Stimulated activated CD4-positive, alpha-beta T cell treated with anti-CD3 and anti-CD28 coated beads, Interleukin-4, amount 100 ng/mL, for 24 hours (primary cell): Measurements from ENCODE around the gene MARCKSL1.

Experiments
- DNase-seq: peaks from one replicate; pipeline ENCODE4 v3.0.0-alpha.2; 2020

The MARCKSL1 gene

DNA sequence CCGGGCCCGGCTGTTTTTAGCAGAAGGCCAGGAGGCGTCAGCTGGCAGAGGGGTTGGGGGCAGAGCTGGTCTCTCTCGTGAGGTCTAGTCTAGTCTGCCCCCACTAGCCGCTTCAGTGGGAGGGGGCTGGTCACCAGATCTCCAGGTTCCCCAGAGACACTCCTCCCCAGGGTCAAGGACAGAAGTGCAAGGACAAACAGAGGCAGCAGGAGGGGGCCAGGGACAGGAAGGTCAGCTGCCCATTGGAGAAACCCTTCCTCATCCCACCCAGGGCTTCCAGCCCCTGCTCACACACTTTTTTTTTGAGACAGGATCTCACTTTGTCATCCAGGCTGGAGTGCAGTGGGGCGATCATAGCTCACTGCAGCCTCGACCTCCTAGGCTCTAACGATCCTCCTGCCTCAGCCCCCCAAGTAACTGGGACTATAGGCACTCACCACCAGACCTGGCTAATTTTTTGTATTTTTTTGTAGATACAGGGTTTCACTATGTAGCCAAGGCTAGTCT, 16.3 kb upstream of the MARCKSL1 start:
- no peak for DNase-seq

DNA sequence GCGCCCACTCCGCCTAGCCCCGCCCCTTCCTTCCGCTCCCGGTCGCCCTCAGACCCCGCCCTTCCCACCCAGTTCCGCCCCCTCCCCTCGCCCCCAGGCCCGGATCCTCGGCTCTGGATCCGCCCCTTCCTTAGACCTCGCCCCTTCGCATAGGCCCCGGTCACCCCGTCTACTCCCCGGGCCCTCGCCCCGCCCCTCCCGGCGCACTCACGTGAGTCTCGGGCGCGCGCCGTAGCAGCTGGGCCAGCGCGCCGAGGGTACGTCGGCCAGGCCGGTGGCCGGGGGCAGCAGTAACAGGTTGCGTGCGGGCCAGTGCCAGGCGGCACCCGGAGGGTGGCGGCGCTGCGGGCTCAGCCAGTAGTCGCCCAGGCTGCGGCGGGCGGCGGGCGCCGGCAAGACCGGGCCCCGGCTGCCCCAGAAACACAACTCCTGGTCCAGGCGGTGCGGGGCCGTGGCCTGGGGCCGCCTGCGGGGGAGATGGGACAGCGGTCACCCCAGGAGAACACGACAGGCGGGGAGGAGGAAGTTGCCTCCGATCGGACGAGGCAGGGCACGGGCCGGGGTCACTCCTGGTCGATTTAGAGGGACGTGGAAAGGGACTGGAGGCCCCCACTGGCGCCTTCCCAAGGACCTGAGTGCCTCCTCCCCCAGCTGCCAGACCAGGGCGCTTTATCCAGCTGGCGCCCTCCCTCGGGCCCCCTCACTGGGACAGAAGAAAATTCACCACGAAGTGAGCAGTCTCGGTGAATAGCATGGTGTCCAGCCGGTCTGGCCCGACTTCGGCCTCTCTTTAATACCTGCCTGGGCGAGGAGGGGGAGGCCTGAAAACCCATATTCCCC, 15.6 kb upstream of the MARCKSL1 start:
- peak; percentile 91 for DNase-seq

DNA sequence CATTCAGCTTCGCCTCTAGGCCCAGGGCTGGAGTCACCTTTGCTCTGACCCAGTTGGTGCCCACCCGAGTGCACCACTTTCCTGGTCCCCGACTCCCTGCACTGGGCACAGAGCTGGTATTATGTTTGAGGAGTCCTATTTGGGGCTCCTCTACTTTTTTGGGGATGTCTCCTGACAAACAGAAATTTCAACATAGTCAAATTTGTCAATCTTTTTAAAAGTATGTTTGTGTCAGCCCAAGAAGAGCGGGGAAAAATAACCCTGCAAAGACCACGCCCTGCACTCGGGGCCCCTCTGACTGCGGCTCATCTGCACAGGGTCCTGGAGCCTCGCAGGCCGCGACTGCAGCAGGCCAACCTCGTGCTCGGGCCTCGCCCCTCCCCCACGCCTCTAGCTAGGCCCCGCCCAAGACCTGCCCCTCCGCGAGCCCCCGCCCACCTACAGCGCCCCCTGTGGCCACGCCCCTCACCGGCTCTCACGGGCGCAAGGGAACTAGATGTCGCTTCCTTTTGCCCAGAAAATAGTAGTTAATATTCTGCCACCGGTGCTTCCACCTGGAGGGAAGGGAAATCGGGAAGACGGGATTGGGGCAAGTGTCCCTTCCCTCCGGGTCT, 14.9 kb upstream of the MARCKSL1 start:
- peak; percentile 79 for DNase-seq

DNA sequence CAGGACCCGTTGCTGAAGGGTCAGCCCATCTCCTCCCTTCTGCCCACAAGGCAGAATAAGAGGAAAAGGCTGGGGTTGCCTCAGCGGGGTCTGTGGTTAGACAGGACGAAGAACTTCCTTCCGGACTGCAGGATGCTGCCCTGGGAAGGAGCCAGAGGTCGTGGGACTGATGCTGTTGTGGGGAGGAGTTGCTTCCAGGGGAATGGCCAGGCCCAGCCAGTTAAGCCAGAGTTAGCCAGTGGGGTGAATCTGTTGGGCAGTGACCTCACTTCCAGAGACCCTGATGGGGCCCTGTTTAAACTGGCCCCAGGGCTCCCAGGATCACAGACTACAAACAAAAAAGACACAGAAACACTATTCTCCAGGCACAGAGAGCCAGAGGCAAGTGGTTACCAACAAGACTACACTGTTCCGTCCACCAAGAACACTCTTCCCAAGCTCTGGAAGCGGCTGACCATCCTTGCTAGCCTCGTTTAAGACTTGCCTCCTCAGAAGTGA, 13.2 kb upstream of the MARCKSL1 start:
- no peak for DNase-seq

DNA sequence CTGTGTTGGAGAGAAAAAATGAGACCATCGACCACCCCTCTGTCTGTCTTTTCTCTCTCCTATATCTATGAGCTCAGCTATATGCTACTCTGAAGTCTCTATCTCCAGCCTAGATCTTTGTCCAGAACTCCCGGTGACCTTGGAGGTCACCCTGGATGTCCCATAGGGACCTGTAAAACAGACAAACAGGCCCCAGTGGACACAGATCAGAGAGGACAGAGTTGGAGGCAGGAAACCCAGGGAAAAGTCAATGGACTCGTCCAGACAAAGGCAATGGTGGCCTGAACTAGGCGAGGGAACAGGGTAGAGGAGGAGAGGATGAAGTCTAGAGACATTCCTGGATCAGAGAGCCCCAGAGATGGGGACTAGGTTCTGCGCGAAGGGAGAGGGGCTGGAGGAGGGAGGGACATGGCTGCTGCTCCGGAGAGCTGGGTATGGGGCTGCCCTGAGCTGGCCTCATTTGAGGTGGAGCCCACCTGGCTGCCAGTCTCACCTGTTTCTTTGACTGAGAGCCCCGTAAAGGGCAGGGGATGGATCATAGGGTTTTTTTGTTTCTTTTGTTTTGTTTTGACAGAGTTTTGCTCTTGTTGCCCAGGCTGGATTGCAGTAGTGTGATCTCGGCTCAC, 10.6 kb upstream of the MARCKSL1 start:
- no peak for DNase-seq

DNA sequence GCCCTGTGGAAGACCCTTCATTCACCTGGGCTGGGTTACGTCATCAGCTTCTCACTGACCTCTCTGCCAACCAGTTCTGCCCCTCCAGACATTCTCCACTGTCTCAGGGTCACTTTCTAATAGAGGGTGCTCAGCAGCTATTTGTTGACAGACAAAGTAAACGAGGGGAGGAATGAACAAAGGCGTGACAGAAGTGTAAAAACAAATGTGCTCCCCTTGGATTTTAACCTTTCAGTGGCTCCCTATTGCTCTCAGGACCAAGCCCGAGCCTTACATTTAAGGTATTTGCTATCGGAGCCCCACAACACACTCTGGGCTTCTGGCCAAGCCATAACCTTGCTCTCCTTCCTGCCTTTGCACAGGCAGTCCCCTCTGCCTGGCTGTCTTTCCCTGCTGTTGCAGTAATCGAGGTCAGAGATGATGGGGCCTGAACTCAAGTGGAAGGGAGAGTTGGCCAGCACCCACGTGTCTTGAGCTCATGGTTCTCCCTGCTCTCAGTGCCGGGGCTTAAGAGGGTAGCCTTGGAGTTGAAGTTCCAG, 9.3 kb upstream of the MARCKSL1 start:
- no peak for DNase-seq

DNA sequence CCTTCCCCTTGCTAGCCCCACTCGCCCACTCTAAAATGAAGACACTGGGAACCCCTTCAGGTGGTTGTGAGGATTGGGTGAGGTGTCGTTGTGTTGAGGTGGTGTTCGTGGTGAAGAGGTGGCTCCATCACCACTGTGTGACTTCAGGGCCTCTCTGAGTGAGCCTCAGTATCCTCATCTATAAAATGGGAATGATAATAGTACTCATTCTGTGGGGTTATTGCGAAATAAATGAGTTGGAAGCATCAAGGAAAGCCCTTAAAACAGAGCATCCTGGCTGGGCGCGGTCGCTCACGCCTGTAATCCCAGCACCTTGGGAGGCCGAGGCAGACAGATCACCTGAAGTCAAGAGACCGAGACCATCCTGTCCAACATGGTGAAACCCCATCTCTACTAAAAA, 6.7 kb upstream of the MARCKSL1 start:
- no peak for DNase-seq

DNA sequence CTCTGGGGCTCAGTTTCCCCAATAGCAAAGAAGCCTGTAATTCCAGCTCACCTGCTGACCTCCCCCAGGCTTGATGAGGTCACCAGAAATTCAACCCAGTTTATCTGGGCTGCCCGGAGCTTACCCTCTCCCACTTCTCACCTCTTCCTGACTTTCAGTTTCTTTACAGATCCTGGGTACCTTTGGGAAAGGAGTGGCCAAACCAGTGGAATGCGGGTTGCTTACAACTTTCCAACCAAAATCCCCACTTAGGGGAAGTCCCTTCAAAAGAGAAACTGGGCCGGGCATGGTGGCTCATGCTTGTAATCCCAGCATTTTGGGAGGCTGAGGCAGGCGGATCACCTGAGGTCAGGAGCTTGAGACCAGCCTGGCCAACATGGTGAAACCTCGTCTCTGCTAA, 5.9 kb upstream of the MARCKSL1 start:
- DNase-seq = no peak

DNA sequence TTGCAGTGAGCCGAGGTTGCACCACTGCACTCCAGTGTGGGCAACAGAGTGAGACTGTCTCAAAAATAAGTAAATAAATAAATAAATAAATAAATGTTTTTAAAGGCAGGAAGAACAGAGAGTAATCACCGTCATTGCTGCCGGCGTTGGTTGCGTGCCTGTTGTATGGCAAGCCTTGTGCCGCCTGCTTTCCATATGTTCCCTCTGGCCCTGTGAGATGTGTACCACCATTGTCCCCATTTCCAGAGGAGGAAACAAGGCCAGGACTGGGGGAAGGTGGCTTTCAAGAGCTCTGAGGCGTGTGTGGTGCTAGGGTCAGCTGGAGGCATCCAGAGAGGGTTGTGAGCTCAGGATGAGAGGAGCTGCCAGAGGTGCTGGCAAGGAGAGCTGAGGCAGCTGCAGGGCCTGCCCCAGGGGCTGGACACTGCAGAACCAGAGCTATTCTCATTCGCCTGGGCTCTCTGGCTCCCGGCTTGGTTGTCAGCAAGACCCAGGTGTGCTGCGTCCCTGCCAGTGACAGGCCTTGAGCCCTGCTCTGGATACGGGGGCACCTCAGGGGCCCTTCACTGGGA, 5.2 kb upstream of the MARCKSL1 start:
- DNase-seq = no peak

DNA sequence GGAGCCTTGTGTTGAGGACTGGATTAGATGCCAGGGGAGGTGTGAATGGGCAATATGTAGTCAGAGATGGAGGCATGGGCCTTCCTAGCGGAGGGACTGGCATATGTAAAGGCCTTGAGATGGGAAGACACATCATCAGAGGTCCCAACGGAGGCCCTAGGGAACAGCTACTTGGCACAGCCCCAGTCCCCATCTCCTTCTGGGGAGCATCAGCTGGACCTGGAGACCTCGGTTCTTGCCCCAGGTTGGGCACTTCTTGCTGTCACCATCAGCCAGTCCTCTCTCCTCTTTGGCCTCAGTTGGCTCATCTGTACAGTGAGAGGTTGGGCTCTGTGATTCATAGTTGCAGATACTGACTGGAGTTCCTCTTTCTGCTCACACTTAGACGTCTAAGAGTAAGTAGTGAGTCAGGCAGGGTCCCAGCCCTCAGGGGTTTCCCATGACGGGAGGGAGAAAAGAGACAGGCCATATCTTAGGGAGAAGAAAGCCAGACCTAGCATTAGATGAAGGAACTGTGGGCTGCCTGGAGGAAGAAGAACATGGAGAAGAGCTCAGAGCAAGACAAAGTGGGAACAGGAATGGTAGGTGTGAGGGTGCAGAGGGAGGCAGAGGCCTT, 3.4 kb upstream of the MARCKSL1 start:
- peak; percentile 56 for DNase-seq

DNA sequence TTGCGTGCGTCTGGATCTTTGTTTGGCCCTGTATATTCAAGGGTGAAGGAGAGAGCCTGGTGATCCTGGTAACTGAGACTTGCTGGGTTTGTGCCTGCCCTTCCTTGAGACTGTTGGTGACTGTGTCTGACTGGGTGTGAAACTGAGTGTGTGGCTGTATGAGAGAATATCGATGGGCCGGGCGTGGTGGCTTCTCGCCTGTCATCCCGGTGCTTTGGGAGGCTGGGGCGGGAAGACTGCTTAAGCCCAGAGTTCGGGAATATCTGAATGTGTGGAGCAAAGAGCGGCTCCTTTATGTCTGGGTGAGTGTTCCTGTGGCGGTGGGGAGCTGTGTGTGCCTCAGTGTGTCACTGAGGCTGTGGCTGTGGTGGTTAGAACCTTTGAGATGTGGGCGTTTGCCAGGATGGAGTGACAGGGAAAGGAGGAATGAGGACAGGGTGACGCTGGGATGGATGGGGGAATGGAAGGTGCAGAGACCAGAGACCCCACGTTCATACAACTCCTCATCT, 2.7 kb upstream of the MARCKSL1 start:
- no peak for DNase-seq

DNA sequence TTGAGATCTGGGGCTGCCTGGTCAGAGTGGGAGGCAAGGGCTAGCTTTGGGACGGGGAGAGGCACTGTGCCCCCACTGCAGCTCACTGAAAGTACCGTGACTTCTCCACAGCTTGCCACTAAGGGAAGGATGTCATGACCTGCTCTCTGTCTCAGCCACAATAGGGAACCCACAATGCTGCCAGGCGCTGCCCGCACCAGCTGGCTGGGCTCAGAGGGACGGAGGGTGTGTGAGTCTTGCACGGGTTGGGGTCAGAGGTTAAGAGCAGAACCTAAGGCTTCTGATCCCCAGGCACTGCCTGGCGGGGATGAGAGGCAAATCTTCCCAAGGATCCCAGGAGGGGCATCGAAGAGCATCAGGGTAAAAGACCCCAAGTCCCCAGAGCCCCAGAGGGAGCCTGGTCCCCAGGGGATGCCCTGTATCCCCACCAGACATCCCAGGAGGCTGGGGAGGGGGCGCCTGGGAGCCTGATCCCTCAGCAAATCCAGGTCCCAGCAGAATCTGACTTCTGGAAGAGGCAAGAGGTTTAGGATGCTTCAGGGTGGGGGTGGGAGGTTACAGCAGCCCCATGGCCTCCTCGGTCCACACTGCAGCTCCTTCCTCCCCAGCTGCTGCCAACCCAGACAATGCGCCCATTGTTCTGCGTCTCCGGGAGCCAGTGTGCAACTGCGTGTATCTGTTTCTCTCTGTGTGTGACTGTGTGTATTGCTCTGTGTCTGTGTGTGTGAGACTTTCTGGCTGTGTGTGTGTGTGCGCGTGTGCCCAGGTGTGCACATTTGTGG, 2.0 kb upstream of the MARCKSL1 start:
- DNase-seq = no peak

DNA sequence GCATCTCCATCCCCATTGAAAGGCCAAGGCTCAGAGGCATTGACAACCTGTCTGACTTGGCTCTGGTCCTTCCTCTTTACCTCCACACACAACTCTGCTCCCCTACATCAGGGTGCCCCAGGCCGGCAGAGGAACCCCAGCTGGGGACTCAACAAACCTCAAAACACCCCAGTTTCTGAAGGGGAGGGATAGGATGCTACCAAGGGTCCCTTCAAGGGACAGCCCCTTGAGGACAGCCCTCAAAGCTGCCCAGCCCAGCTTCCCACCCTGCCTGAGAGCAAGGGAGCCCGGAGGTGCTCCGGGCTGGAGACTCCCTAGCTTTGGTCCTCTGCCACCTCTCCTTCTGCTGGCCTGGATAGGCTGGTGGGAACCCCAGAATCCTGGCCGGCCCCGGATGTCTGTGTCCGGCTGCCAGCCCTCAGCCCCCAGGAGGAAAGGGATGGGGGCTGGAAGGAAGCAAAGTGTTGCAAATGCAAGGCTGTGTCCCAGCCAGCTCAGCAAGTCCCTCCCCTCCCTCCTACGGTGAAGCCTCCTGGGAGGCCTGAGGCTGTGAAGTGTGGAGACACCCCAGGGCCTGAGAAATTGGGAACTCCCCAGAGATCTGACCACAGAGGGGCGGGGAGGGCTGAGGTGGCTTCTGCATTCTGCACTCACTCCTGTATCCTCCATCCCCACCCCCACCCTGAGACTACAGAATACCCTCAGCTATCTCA, 1.1 kb upstream of the MARCKSL1 start:
- peak; percentile 65 for DNase-seq

DNA sequence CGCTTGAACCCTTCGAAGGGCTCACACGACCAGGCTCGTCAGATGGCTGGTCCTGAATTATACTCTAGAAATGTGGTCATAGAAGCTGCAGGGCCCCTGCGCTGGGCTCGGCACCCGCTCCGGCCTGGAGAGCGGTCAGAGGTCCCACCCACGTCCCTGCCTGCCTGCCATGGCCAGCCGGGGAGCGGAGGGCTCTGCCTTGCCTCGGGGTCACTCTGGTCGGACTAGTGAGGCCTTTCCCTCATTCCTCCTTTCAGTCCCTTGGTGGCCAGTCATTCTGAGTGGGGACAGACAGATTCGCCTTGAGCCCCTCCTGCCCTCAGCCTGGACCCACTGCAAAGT, 529 bp upstream of the MARCKSL1 start:
- no peak for DNase-seq

DNA sequence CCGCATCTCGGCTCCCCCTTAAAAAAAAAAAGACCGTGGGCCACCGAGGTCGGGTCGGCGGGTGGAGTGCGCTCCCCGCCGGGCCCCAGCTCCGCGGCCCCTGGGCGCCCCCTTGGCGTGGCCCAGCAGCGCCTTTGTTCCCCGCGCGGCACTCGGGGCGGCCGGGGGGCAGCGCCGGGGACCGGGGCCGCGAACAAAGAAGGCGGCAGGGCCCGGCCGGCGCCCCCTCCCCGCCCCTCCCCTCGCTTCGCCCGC, 571 bp downstream of the MARCKSL1 start:
- DNase-seq = no peak

DNA sequence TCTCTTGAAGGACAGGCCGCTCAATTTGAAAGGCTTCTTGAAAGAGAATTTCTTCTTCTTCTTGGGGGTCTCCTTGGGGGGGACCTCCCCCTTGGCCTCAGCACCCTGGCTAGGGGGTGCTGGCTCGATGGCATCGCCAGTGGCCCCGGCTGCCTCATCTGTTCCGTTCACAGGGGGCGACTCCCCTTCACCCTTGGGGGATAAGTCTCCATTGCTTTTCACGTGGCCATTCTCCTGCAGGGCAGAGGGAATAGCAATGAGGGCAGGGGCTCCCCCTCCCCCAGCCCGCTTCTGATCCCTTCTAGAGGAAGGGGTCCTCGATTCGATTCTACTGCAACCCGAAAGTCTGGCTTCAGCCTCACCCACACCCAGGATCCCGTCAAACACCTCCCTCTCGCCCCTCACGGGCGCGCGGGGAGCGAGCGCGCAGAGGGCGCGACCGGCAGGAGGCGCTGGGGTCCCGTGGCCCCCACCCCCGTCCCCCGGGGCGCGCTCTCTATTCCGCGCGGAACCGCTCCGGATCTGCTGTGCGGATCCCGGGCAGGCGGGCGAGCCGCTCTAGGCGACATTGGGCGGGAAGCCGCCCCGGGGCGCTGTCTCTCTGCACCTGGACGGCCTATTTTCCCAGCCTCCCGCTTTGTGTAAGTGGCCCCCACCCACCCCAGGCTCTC, 1.0 kb downstream of the MARCKSL1 start:
- peak; percentile 52 for DNase-seq

DNA sequence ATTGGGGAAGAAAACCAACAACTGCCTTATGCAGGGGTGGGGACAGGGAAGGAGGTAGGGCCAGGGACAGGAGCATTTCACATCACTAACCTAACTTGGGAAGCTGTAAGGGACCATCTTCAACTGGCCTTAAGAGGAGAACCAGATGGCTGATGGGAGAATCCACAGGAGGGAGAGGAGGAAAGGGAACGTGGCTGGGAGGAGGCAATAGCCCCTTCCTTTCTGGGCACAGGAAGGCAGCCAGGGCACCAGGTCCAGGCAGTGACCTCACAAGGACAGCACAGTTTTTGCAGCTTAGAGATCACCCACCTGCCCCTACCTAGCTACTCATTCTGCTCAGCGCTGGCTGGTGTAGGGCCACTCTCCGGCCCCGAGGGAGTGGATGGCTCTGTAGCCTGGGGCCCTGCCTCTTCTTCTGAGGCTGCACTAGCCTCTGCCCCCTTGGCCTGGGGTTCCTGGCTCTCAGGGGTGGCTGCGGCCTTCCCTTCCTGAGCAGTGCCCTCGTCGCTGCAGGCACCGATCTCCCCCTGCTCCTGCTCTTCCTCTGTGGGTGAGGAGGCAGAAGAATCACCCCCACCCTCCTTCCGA, 1.7 kb downstream of the MARCKSL1 start:
- DNase-seq = no peak

DNA sequence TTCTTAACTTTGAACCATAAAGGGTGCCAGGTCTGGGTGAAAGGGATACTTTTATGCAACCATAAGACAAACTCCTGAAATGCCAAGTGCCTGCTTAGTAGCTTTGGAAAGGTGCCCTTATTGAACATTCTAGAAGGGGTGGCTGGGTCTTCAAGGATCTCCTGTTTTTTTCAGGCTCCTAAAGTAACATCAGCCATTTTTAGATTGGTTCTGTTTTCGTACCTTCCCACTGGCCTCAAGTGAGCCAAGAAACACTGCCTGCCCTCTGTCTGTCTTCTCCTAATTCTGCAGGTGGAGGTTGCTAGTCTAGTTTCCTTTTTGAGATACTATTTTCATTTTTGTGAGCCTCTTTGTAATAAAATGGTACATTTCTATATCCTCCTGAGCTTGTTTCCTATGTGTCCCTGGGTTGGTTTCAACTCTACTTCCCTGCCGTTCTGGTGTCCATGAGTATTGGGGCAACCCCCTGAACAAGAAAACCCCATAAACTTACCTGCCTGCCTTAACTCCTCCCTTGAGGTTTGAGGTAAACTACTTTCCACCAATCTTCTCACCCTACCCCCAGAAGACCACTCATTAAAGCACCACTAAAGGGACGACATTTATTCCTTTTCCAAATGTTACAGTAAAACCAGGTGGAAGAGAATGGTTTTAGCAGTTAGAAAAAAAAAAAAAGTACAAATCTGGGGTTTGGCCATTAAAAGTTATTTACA, 2.6 kb downstream of the MARCKSL1 start:
- no peak for DNase-seq

DNA sequence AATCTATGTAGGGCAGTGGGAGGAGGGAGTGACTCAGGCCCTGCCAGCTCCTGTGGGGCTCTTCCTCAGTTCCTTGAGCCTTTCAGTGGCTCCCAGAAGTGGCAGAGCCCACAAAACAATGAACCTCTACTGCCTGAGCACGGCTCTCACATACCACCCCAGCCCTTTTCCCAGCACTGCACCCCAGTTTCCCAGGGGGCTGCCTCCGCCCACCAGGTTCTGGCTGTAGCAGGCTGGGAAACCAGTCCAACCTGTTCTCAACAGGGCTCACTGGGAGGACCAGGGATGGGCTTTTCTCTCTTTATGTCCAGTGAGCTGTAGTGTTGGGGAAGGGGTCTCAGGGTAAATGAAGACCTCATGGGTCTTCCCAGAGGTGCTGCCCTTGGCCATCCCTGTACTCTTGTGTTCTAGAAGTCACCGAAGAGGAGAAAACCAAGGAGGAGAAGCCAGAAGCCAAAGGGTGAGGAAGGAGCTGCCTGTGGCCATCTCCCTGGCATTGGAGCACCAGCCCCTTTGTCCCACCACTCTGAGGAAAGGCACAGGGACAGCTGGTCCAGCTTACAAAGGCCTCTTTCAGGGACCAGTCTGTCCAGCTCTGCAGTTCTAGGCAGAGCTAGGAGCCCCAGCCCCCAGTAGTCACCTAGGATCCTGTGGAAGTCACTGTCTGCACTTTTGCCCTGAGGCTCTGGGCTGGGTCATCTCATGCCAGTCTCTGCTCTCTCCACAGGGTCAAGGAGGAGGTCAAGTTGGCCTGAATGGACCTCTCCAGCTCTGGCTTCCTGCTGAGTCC, 3.5 kb downstream of the MARCKSL1 start:
- DNase-seq = no peak
